Mesendoderm (in vitro differentiated cells): Measurements from ENCODE around the gene CHMP1B. TPM values are rescaled to one million over a fixed set of nuclear protein-coding genes. Genes with fewer than 3 reads are reported as not detected.

Experiments used
- DNase-seq: peaks from one replicate; pipeline ENCODE4 v3.0.0; 2013
- H2AK5ac ChIP-seq: 2 replicates; pipeline ENCODE4 v1.6.1; 2013; ENCODE audit warnings: low read length, inconsistent platforms
- H2BK120ac ChIP-seq: 2 replicates; pipeline ENCODE4 v1.6.1; 2013; ENCODE audit warnings: low read depth, mild to moderate bottlenecking, low read length, moderate library complexity, mixed read lengths
- H2BK15ac ChIP-seq: replicated peaks from 2 replicates; pipeline ENCODE4 v1.6.1; 2013; ENCODE audit warnings: low read depth, mild to moderate bottlenecking, moderate library complexity
- H2BK5ac ChIP-seq: 2 replicates; pipeline ENCODE4 v1.6.1; 2013; ENCODE audit warnings: low read length, inconsistent platforms
- H3K18ac ChIP-seq: 2 replicates; pipeline ENCODE4 v1.6.1; 2013; ENCODE audit warnings: mild to moderate bottlenecking, low read length, mixed read lengths
- H3K23ac ChIP-seq: one replicate; pipeline ENCODE4 v1.6.1; 2013; ENCODE audit warnings: low read length
- H3K27ac ChIP-seq: 2 replicates; pipeline ENCODE4 v1.5.1; 2013; ENCODE audit warnings: low read depth, mild to moderate bottlenecking, inconsistent platforms, low read length, moderate library complexity
- H3K27me3 ChIP-seq: 2 replicates; pipeline ENCODE4 v1.6.1; 2013; ENCODE audit warnings: low read length, control low read depth, mild to moderate bottlenecking, inconsistent platforms; ENCODE audit not compliant: insufficient read depth, poor library complexity
- H3K36me3 ChIP-seq: 2 replicates; pipeline ENCODE4 v1.6.1; 2013; ENCODE audit warnings: low read length, inconsistent platforms; ENCODE audit not compliant: control insufficient read depth, insufficient read depth
- H3K4ac ChIP-seq: one replicate; pipeline ENCODE4 v1.6.1; 2013; ENCODE audit warnings: low read depth, mild to moderate bottlenecking, low read length, moderate library complexity
- H3K4me1 ChIP-seq: 2 replicates; pipeline ENCODE4 v1.6.1; 2013; ENCODE audit warnings: low read depth, low read length, inconsistent platforms; ENCODE audit not compliant: control insufficient read depth
- H3K4me2 ChIP-seq: 2 replicates; pipeline ENCODE4 v1.6.1; 2013; ENCODE audit warnings: low read length
- H3K4me3 ChIP-seq: 2 replicates; pipeline ENCODE4 v1.5.1; 2013; ENCODE audit warnings: mild to moderate bottlenecking, low read length
- H3K56ac ChIP-seq: one replicate; pipeline ENCODE4 v1.6.1; 2013; ENCODE audit warnings: low read length
- H3K79me1 ChIP-seq: 2 replicates; pipeline ENCODE4 v1.6.1; 2013; ENCODE audit warnings: low read length, inconsistent platforms
- H3K79me2 ChIP-seq: 2 replicates; pipeline ENCODE4 v1.6.1; 2013; ENCODE audit warnings: mild to moderate bottlenecking, low read length; ENCODE audit not compliant: control insufficient read depth, insufficient read depth
- H3K9ac ChIP-seq: 2 replicates; pipeline ENCODE4 v1.6.1; 2013; ENCODE audit warnings: low read length, inconsistent platforms
- H4K5ac ChIP-seq: one replicate; pipeline ENCODE4 v1.6.1; 2013; ENCODE audit warnings: low read length
- H4K8ac ChIP-seq: one replicate; pipeline ENCODE4 v1.6.1; 2013; ENCODE audit warnings: low read depth, mild to moderate bottlenecking, control low read depth, low read length, moderate library complexity
- WGBS: extraction: QIAGEN DNeasy Blood & Tissue Kit; methylation state at CpG from one replicate; pipeline ENCODE4 v1.1.7; 2013; ENCODE audit warnings: low lambda C conversion rate, missing lambda C conversion rate; ENCODE audit not compliant: insufficient coverage; ENCODE audit errors: extremely low coverage; 5-methylcytosine and 5-hydroxymethylcytosine counted together
- polyA plus RNA-seq, 2 experiments: library from polyadenylated mRNA; stranded (reverse); fragments of 200-250 nt; gene quantifications; one replicate each; pipeline ENCODE4 v1.2.3, GENCODE V29; 2013

Gene CHMP1B
- polyA plus RNA-seq (2013, experiment 1 of 2): 35.3 TPM
- polyA plus RNA-seq (2013, experiment 2 of 2): 36.3 TPM

DNA sequence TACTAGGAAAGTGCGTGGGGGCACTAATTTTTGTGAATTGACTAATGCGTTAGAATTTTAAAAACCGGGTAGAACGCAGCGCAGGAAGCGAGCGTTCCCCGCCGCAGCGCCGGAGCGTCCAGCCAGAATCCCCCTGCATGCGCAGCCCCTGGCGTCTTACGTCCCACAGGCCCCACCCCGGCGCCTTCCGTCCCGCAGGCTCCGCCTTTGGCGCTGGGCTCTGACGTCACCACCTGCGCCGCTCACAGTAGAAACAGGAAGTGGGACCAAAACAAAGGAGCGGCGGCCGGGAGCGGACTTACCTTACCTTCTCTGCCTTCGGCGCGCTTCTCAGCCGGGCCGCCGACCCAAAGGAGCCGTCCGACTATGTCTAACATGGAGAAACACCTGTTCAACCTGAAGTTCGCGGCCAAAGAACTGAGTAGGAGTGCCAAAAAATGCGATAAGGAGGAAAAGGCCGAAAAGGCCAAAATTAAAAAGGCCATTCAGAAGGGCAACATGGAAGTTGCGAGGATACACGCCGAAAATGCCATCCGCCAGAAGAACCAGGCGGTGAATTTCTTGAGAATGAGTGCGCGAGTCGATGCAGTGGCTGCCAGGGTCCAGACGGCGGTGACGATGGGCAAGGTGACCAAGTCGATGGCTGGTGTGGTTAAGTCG, at the start of gene CHMP1B:
Gene CHMP1B, plus strand, starts transcription at position 268 of the 660 bp plus-strand sequence. Its CDS starts 99 bp downstream, at position 367.
- Histone ChIP-seq H2BK5ac (peak within 1 kb of the TSS; percentile 23), H3K79me2 (peaks cover 20% of the 10 kb centered on the region), H3K36me3 (no peaks in the 10 kb centered on the region), H2BK120ac (no peak within 1 kb of the TSS), H4K5ac (no peak within 1 kb of the TSS), H3K27me3 (no peaks in the 10 kb centered on the region), H4K8ac (no peak within 1 kb of the TSS), H3K23ac (no peak within 1 kb of the TSS), H3K4me2 (peak within 1 kb of the TSS; percentile 93), H3K4ac (peak within 1 kb of the TSS; percentile 50), H2BK15ac (no peak within 1 kb of the TSS), H3K9ac (peak within 1 kb of the TSS; percentile 94), H3K4me1 (peaks cover 4% of the 10 kb centered on the region), H3K79me1 (peaks cover 7% of the 10 kb centered on the region), H3K18ac (no peak within 1 kb of the TSS), H3K4me3 (peak within 1 kb of the TSS; percentile 94), H3K27ac (peak within 1 kb of the TSS; percentile 33), H2AK5ac (no peak within 1 kb of the TSS), H3K56ac (peak within 1 kb of the TSS; percentile 96)
- WGBS: no CpG with 5 or more reads among the region's 53 CpGs
- DNase-seq: peak; percentile 98

DNA sequence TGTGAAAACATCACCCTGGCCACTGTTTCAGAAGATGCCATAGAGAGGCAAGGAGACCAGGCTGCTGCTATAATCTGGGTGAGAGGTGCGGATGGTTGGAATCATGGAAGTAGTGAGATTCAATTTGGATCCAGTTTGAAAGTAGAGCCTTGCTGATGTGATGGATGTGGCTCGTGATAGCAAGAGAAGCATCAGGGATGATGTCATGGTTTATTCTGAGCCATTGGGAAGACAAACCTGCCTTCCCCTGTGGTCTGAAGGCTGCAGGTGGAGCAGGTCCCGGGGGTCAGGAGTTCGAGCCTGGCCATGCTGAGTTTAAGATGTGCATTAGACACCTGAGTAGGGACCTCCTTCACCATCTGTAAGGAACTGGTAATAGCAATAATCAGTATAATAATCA, 49.6 kb upstream of the CHMP1B start:
- Histone ChIP-seq H2AK5ac (no peak overlapping the region), H3K4me3 (no peak overlapping the region), H4K5ac (no peak overlapping the region), H3K79me1 (no peaks in the 10 kb centered on the region), H3K79me2 (no peaks in the 10 kb centered on the region), H3K4me1 (no peaks in the 10 kb centered on the region), H3K27me3 (no peaks in the 10 kb centered on the region), H3K9ac (no peak overlapping the region), H3K18ac (no peak overlapping the region), H2BK120ac (no peak overlapping the region), H2BK15ac (no peak overlapping the region), H3K4me2 (no peak overlapping the region), H3K4ac (no peak overlapping the region), H2BK5ac (no peak overlapping the region), H3K23ac (no peak overlapping the region), H3K56ac (no peak overlapping the region), H3K27ac (no peak overlapping the region), H3K36me3 (no peaks in the 10 kb centered on the region), H4K8ac (no peak overlapping the region)
- no CpG with 5 or more reads among the region's 4 CpGs for WGBS
- no peak for DNase-seq

GRCh38 chr18:11802158-11802557, 49.1 kb upstream of the CHMP1B start:
- Histone ChIP-seq H3K79me1 (peaks cover 1% of the 10 kb centered on the region), H3K9ac (no peak overlapping the region), H3K27me3 (no peaks in the 10 kb centered on the region), H3K27ac (no peak overlapping the region), H3K18ac (no peak overlapping the region), H3K4me1 (peaks cover 2% of the 10 kb centered on the region), H3K56ac (no peak overlapping the region), H2AK5ac (no peak overlapping the region), H3K4me3 (no peak overlapping the region), H3K36me3 (no peaks in the 10 kb centered on the region), H3K79me2 (no peaks in the 10 kb centered on the region), H2BK120ac (no peak overlapping the region), H4K8ac (no peak overlapping the region), H3K23ac (no peak overlapping the region), H3K4me2 (no peak overlapping the region), H3K4ac (no peak overlapping the region), H2BK5ac (no peak overlapping the region), H2BK15ac (no peak overlapping the region), H4K5ac (no peak overlapping the region)
- WGBS: no CpG with 5 or more reads among the region's 6 CpGs
- DNase-seq: no peak

GRCh38 chr18:11802586-11802985, 48.6 kb upstream of the CHMP1B start:
- Histone ChIP-seq H3K4me3 (no peak overlapping the region), H3K4me1 (peaks cover 6% of the 10 kb centered on the region), H3K27me3 (no peaks in the 10 kb centered on the region), H2BK120ac (no peak overlapping the region), H4K5ac (no peak overlapping the region), H3K27ac (no peak overlapping the region), H4K8ac (no peak overlapping the region), H3K4me2 (no peak overlapping the region), H2AK5ac (no peak overlapping the region), H3K9ac (no peak overlapping the region), H3K79me2 (no peaks in the 10 kb centered on the region), H2BK15ac (no peak overlapping the region), H3K56ac (no peak overlapping the region), H3K18ac (no peak overlapping the region), H3K4ac (no peak overlapping the region), H2BK5ac (no peak overlapping the region), H3K36me3 (no peaks in the 10 kb centered on the region), H3K79me1 (peaks cover 1% of the 10 kb centered on the region), H3K23ac (no peak overlapping the region)
- DNase-seq: no peak
- WGBS: no CpG with 5 or more reads among the region's 10 CpGs

- H3K27ac ChIP-seq: peak overlapping the region; percentile 74
- H3K4me2 ChIP-seq: no peak overlapping the region
Measured at GRCh38 chr18:11807233-11807632, 44.0 kb upstream of the CHMP1B start.

More at GRCh38 chr18:11807233-11807632, 44.0 kb upstream of the CHMP1B start:
- H3K36me3 ChIP-seq: no peaks in the 10 kb centered on the region
- peak overlapping the region; percentile 75 for H3K18ac ChIP-seq
- no peaks in the 10 kb centered on the region for H3K27me3 ChIP-seq
- peaks cover 1% of the 10 kb centered on the region for H3K79me1 ChIP-seq
- peak overlapping the region; percentile 84 for H4K8ac ChIP-seq
- peak overlapping the region; percentile 33 for H2BK120ac ChIP-seq
- no peak overlapping the region for H3K4me3 ChIP-seq
- H2AK5ac ChIP-seq: peak overlapping the region; percentile 97
- no peak overlapping the region for H3K23ac ChIP-seq
- no peak overlapping the region for H4K5ac ChIP-seq
- H3K4ac ChIP-seq: peak overlapping the region; percentile 98
- peak overlapping the region; percentile 20 for H2BK15ac ChIP-seq
- peaks cover 19% of the 10 kb centered on the region for H3K4me1 ChIP-seq
- H3K79me2 ChIP-seq: no peaks in the 10 kb centered on the region
- no peak overlapping the region for H3K9ac ChIP-seq
- H2BK5ac ChIP-seq: peak overlapping the region; percentile 85
- H3K56ac ChIP-seq: peak overlapping the region; percentile 82
- no peak for DNase-seq
- no CpG with 5 or more reads among the region's 7 CpGs for WGBS
